Limb (tissue), 2 donors: ENCODE data around the gene JMJD8.

Experiments used
- DNase-seq, 2 donors: peaks; one replicate each; pipeline ENCODE4 v3.0.0-alpha.2; 2016; ENCODE audit errors: extremely low spot score in 2 of 2

JMJD8 gene

GRCh38 chr16:662095-662494 is 22.0 kb downstream of the JMJD8 start:
- no peak for DNase-seq

DNA sequence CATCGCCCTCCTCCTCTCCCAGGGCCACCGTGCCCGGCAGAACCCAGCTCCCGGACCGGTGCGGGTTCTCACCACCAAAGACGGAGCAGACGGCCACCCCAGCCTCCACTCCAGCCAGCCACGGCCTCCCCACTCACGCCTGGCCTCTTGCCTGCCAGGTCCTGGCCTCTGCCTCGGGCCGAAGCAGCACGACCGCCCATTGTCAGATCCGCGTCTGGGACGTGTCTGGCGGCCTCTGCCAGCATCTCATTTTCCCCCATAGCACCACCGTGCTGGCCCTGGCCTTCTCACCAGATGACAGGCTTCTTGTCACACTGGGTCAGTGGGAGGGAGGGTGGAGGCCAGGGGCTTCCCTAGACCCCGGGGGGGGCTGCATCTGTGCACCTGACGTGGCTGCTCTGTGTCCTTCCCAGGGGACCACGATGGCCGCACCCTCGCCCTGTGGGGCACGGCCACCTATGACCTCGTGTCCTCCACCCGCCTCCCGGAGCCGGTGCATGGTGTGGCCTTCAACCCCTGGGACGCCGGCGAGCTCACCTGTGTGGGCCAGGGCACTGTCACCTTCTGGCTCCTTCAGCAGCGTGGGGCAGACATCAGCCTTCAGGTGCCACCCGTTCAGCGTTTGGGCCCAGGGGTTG is 22.8 kb downstream of the JMJD8 start:
- no peak for DNase-seq

- peak; percentile 48 to 87 for DNase-seq
Observed at GRCh38 chr16:660459-661183, 23.5 kb downstream of the JMJD8 start.

DNA sequence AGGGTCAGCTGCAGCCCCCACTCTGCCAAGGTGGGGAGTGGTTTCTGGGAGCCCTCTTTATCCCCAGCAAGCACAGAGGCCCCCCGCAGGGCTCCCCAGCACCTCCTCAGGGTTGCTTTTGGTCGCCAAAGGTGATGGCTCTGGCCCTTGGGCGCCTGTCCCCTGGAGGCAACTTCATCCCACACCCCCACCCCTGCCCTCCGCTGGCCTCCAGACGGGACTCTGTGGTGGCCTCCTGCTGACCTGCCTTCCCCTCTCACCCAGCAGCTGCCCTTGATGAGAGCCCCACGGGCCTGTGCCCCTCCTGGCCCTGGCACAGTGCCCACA is 24.0 kb downstream of the JMJD8 start:
- DNase-seq, result no peak

GRCh38 chr16:659618-660017 is 24.5 kb downstream of the JMJD8 start:
- DNase-seq, result no peak

GRCh38 chr16:658679-659571 is 25.2 kb downstream of the JMJD8 start:
- DNase-seq, result no peak

- DNase-seq, result no peak
Observed at GRCh38 chr16:657487-657886, 26.6 kb downstream of the JMJD8 start.

- DNase-seq, result no peak
Observed at GRCh38 chr16:654034-654433, 30.1 kb downstream of the JMJD8 start.

- DNase-seq, result no peak
Observed at GRCh38 chr16:652454-653305, 31.5 kb downstream of the JMJD8 start.

DNA sequence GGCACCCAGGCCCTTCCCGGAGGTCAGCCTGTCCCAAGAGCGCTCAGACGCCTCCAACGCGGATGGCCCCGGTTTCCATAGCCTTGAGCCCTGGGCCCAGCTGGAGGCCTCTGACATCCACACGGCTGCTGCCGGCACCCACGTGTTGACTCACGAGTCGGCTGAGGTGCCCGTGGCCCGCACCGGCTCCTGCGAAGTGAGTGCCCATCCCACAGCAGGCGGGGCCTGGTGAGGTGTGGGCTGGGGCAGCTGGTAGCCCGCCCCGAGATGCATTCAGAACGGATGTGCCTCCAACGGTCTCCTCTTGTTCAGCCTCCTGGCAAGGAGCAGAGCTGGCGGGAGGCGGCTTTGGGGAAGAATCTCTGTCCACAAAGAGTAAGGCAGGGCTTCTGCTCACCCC is 32.3 kb downstream of the JMJD8 start:
- DNase-seq, result no peak

GRCh38 chr16:649631-650030 is 34.5 kb downstream of the JMJD8 start:
- DNase-seq, result no peak

DNA sequence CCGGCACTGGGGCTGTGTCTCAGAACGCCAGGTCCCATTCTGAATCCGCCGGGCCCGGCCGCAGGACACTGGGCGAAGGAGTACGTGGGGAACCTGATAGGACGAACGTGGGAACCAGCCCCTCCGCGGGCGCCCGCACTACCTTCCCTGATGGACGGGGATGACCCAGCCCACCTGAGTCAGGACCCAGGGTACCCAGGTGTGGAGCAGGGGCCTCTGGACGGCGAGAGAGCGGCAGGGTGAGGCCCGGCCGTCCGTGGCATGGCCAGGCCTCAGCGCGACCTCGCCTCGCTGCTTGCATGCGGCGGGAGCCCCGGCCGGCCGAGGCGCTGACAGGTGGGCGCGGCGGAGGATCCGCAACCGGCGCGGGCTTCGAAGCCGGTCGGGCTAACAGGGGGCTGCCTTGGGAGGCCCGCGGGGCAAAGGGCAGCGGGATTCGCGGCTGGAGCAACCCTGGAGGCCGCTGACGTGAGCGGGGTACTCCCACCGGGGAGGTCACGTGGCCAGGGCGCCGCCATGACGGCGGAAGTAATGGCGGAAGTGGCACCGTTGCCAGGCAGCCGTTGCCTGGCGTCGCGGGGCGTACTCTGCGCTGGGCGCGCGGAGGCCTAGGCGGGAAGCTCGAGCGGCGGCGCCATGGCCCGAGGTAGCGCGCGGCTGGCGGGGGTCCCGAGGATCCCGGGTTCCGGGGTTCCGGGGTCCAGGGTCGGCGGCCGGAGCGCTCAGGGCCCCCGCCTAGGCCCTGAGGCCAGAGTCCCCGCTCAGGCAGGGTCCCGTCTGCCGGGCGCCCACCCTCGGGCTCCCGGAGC is 35.1 kb downstream of the JMJD8 start, which contains the start of gene WDR90:
Gene WDR90 (plus strand): TSS at position 585 of the 809 bp plus-strand sequence. CDS start 52 bp downstream, at position 637.
- DNase-seq, result peak; percentile 93 to 94

- no peak for DNase-seq
Observed at GRCh38 chr16:648071-648780, 35.9 kb downstream of the JMJD8 start.

DNA sequence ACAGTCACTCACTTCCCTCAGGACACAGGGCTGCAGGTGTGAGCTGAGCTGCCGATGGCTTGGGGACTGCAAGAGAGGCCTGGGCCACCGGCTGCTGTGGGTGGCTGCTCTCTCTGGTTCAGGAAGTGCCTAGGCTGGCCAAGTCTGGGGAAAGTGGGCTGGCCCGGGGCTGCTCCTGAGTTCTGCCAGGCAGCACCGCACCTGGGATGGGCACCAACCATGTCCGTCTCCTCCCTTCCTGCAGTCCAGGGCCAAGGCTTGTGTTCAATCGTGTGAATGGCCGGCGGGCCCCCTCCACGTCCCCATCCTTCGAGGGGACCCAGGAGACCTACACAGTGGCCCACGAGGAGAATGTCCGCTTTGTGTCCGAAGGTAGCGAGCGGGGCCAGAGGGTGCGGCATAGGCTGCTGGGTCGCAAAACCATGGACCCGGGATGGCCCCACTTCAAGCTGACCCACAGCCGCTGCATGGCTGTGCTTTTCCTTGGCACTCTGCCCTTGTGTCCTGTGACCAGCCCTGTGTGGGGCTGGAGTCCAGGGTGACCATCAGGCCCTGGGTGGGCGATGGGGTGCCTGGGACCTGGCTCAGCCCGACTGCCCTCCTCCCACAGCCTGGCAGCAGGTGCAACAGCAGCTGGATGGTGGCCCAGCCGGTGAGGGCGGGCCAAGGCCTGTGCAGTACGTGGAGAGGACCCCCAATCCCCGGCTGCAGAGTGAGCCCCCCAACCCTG is 36.8 kb downstream of the JMJD8 start:
- DNase-seq, result no peak

DNA sequence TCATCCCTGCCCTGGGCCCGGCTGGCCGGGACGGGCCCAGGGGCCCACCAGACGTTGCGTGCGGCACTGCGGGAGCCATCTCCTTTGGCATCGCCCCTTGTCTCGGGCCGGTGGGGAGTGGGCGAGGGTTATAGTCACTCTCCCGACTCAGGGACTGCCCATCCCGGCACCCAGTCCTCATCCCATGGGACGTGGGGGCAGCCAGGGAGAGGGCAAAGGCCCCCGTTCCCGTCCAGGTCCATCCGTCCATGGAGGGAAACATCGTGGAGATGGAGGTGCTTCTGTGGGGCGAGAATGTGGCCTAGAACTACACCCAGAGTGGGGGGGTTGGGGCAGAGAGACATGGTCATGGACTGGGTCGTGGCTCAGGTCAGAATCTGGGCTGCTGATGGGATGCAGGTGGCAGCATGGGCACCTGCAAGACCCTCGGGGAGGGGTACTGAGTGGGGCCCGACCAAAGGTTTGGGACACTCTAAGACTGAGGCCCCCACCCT is 37.4 kb downstream of the JMJD8 start:
- no peak for DNase-seq

DNA sequence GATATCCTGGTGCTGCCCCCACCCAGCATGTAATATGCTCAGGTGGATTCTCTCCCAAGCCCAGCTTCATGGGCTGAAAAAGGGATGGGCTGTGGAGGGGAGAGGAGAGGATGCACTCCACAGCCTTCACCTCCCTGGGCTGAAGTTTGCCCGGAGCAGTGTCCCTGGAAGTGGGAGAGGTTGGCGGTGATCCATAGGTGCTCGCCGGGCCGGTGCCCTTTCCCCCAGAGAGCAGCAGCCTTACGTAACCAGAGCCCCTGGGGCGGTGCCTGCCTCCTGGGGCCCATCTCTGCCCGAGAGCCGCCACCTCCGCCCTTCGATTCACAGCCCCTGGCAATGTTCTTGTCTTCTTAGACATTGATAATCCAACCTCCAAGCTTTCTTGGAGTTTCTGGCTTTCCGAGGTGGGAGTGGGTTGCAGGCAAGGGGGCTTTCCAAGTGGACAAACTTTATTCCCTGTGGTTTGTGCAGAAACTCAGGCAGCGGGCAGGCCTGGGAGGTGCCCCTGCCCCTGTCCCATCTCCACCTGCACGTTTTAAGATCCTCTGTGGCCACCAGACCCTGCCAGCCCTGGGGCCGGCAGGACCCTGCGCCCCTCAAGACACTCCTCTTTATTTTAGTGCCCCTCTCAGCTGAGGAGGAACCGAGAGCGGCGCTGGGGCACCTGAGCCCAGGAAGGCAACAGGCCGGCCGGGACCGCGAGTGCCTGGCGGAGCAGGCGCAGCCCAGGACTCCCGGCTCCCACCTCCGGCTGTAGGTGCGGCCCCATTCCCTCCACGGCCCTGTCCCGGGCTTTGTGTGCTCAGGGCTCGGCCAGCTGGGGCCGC is 38.1 kb downstream of the JMJD8 start:
- no peak for DNase-seq

GRCh38 chr16:644556-644955 is 39.6 kb downstream of the JMJD8 start:
- no peak for DNase-seq

GRCh38 chr16:643050-643368 is 41.1 kb downstream of the JMJD8 start:
- no peak for DNase-seq
